MCF 10A (cell line): ENCODE data around the gene CCDC97. TPM values are rescaled to one million over a fixed set of nuclear protein-coding genes. Genes with fewer than 3 reads are reported as not detected.

Experiments used
- BruUV-seq: library from RNA; stranded (reverse); fragments of 400-500 nt; replicated peaks from 2 replicates; lab custom pipeline; 2021; lab: Mats Ljungman, UMichigan
- CTCF ChIA-PET: fragments of 300-600 bp; sonication (Branson Sonifier 250); formaldehyde crosslinking; extraction: SDS; loops from one replicate; lab custom pipeline; 2021; ENCODE audit warnings: antibody characterized with exemption, inconsistent platforms; lab: Yijun Ruan, JAX
- POLR2A ChIA-PET: fragments of 300-600, 350-650 bp; sonication (Branson Sonifier 250); formaldehyde crosslinking; extraction: SDS; loops from one replicate; lab custom pipeline; 2020; ENCODE audit warnings: antibody characterized with exemption, inconsistent platforms; lab: Yijun Ruan, JAX
- DNase-seq: peaks from one replicate; pipeline ENCODE4 v3.0.0-alpha.2; 2018; ENCODE audit not compliant: unreplicated experiment
- H3K27ac Mint-ChIP-seq: one replicate; pipeline ENCODE4 v1.8.0; 2022; ENCODE audit warnings: mild to moderate bottlenecking, low read depth, mixed read lengths; ENCODE audit not compliant: unreplicated experiment
- H3K27me3 Mint-ChIP-seq: one replicate; pipeline ENCODE4 v1.8.0; 2022; ENCODE audit warnings: mixed read lengths; ENCODE audit not compliant: insufficient read depth, unreplicated experiment
- H3K36me3 Mint-ChIP-seq: one replicate; pipeline ENCODE4 v1.8.0; 2022; ENCODE audit warnings: mild to moderate bottlenecking, moderate library complexity, mixed read lengths; ENCODE audit not compliant: insufficient read depth, unreplicated experiment
- H3K4me1 Mint-ChIP-seq: one replicate; pipeline ENCODE4 v1.8.0; 2022; ENCODE audit warnings: mixed read lengths; ENCODE audit not compliant: insufficient read depth, unreplicated experiment
- H3K4me3 Mint-ChIP-seq: one replicate; pipeline ENCODE4 v1.8.0; 2022; ENCODE audit warnings: mild to moderate bottlenecking, moderate library complexity, mixed read lengths; ENCODE audit not compliant: unreplicated experiment
- H3K9me3 Mint-ChIP-seq: one replicate; pipeline ENCODE4 v1.8.0; 2022; ENCODE audit warnings: mixed read lengths; ENCODE audit not compliant: unreplicated experiment
- CTCF ChIP-seq: fragments of 200-600 bp; IDR thresholded peaks from one replicate; pipeline ENCODE4 v1.8.0; 2022; ENCODE audit warnings: antibody characterized with exemption, mild to moderate bottlenecking; ENCODE audit not compliant: unreplicated experiment
- intact Hi-C: fragments of 100-400 bp; cut with micrococcal nuclease; formaldehyde crosslinking; loops from 2 replicates; pipeline ENCODE4 v1.14.1; 2022
- total RNA-seq: library from RNA; stranded (reverse); gene quantifications from 2 replicates; pipeline ENCODE4 v1.2.3, GENCODE V29; 2022

CCDC97 gene
- total RNA-seq, 1 experiment from 2014 or later: 25.0 TPM

GRCh38 chr19:41305927-41306793 lies 3.8 kb upstream of the CCDC97 start:
- H3K4me3 Mint-ChIP-seq: no peak overlapping the region
- ChIA-PET POLR2A (no interaction called here), CTCF (interaction anchor here (0.6 to 3.2 kb wide), 4 partner anchors 13 to 127 kb away, joined by 3 to 18 read pairs (median 5); partner anchors contain the start of gene HNRNPUL1)
- H3K36me3 Mint-ChIP-seq: peaks cover 92% of the 10 kb centered on the region
- intact Hi-C loops: loop anchor here (5.0 kb wide), 1 partner anchor 164 kb away; no protein-coding TSS in a partner anchor
- H3K9me3 Mint-ChIP-seq: no peaks in the 10 kb centered on the region
- H3K27me3 Mint-ChIP-seq: no peaks in the 10 kb centered on the region
- H3K27ac Mint-ChIP-seq: no peak overlapping the region
- no peak for DNase-seq
- peaks cover 14% of the 10 kb centered on the region for H3K4me1 Mint-ChIP-seq
- TF ChIP-seq CTCF: no peak
- BruUV-seq: no TSS peak

- Mint-ChIP-seq H3K36me3 (peaks cover 86% of the 10 kb centered on the region), H3K27ac (no peak overlapping the region), H3K9me3 (no peaks in the 10 kb centered on the region), H3K4me1 (peaks cover 22% of the 10 kb centered on the region), H3K27me3 (no peaks in the 10 kb centered on the region), H3K4me3 (no peak overlapping the region)
- CTCF ChIA-PET: interaction anchor here (0.7 to 3.2 kb wide), 13 partner anchors 8 to 546 kb away, joined by 3 to 30 read pairs (median 9); partner anchors contain the start of gene HNRNPUL1
- intact Hi-C loops: loop anchor here (5.0 kb wide), 1 partner anchor 165 kb away; no protein-coding TSS in a partner anchor
- DNase-seq: no peak
- TF ChIP-seq CTCF: no peak
- POLR2A ChIA-PET: interaction anchor here (0.6 to 4.2 kb wide), 4 partner anchors 20 to 160 kb away, joined by 3 to 54 read pairs (median 8); partner anchors contain the start of gene HNRNPUL1
- TSS peak; percentile 34 for BruUV-seq
Measured at GRCh38 chr19:41307090-41307875, 2.7 kb upstream of the CCDC97 start.

GRCh38 chr19:41307954-41308449 lies 2.0 kb upstream of the CCDC97 start:
- Mint-ChIP-seq H3K4me1 (peaks cover 22% of the 10 kb centered on the region), H3K9me3 (no peaks in the 10 kb centered on the region), H3K36me3 (peaks cover 83% of the 10 kb centered on the region), H3K27ac (peak overlapping the region; percentile 96), H3K4me3 (peak overlapping the region; percentile 87), H3K27me3 (no peaks in the 10 kb centered on the region)
- intact Hi-C loops: loop anchor here (1.0 to 5.0 kb wide), 3 partner anchors 45 to 166 kb away; no protein-coding TSS in a partner anchor
- DNase-seq: no peak
- no TSS peak for BruUV-seq
- CTCF ChIA-PET: interaction anchor here (0.5 to 3.2 kb wide), 21 partner anchors 8 to 545 kb away, joined by 3 to 30 read pairs (median 5); partner anchors contain the start of genes B9D2 and HNRNPUL1
- POLR2A ChIA-PET: interaction anchor here (0.7 to 4.2 kb wide), 11 partner anchors 15 to 506 kb away, joined by 3 to 54 read pairs (median 4); partner anchors contain the start of gene HNRNPUL1
- TF ChIP-seq CTCF: no peak
